Fibroblast of mammary gland (primary cell): Measurements from ENCODE around the gene HOXC10.

Experiments used
- DNase-seq: peaks from one replicate; pipeline ENCODE4 v3.0.0-alpha.2; 2010; ENCODE audit warnings: low read depth
- H3K4me3 ChIP-seq: 2 replicates; pipeline ENCODE4 v1.5.1; 2011; ENCODE audit warnings: low read depth, mild to moderate bottlenecking, low read length, moderate library complexity; ENCODE audit not compliant: control insufficient read depth
- TF ChIP-seq, protein P1 (sequence below): conservative IDR thresholded peaks from 2 replicates; pipeline ENCODE4 v1.5.1; 2011; ENCODE audit warnings: low read depth, low read length, inconsistent platforms; ENCODE audit not compliant: control insufficient read depth, insufficient read depth

HOXC10 gene

DNA sequence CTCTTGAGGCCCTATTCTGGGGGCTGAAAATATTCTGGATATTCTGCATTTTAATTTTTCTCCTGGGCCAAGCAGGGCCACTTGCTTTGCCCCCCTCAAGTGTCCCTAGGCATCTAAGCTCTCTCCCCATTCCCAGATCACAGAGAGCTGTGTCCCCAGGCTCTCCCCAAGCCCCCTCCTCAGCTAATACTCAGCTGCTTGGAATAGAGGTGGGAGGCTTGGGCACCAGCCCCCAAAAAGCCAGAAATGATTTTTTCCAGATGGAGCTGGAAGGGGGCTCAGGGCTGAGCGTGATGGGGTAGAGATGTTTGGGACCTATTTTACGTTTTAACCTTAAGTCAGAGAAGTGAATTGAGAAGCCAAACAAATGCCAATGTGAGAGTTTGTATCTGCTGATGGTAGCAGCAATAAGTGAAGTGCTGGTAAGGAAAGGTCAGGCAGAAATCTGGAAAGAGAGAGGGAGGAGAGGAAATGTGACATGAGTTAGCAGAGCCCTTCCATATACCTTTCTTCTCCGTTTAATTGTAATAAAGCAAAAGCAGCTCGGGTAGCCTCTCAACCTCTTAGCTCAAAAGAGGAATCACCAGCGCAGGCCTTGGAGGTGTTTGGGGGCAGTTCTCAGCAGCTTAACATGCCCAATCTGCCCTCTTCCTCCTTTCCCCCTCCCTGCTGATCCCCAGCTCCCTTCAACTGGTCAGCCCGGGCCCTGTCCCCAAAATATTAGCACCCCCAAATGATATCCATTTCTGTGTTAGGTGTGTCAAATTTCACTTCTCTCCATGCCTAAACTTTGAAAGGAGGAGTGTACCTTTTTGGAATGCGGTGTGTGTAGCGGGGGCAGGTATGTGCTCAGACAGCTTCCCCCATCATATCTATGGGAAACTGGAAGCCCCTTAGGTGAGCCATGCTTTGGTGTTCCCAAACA is 38.3 kb downstream of the HOXC10 start:
- TF ChIP-seq, protein P1, sequence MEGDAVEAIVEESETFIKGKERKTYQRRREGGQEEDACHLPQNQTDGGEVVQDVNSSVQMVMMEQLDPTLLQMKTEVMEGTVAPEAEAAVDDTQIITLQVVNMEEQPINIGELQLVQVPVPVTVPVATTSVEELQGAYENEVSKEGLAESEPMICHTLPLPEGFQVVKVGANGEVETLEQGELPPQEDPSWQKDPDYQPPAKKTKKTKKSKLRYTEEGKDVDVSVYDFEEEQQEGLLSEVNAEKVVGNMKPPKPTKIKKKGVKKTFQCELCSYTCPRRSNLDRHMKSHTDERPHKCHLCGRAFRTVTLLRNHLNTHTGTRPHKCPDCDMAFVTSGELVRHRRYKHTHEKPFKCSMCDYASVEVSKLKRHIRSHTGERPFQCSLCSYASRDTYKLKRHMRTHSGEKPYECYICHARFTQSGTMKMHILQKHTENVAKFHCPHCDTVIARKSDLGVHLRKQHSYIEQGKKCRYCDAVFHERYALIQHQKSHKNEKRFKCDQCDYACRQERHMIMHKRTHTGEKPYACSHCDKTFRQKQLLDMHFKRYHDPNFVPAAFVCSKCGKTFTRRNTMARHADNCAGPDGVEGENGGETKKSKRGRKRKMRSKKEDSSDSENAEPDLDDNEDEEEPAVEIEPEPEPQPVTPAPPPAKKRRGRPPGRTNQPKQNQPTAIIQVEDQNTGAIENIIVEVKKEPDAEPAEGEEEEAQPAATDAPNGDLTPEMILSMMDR: no peak
- peak overlapping the region; percentile 33 for H3K4me3 ChIP-seq
- DNase-seq: no peak

DNA sequence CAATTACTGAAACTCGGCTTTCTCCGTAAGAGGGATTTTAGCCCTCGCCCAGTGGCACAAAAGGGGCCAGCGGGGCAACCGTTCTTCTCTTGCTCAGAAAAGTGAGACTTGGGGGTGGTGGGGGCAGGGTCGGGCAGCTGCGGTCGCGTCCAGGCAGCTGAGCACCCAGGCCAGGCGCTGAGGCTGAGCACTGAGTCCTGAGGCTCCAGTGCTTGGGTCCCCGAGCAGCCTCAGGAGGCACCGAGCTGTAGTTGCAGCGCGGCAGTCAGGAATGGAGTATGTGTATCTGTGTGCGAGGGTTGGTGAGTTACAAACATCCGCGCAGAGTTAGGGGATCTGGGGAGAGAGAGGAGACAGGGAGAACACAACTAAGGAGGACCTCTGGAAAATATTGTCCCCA is 39.2 kb downstream of the HOXC10 start:
- no peak for DNase-seq
- TF ChIP-seq, protein P1: no peak
- H3K4me3 ChIP-seq: peak overlapping the region; percentile 33

DNA sequence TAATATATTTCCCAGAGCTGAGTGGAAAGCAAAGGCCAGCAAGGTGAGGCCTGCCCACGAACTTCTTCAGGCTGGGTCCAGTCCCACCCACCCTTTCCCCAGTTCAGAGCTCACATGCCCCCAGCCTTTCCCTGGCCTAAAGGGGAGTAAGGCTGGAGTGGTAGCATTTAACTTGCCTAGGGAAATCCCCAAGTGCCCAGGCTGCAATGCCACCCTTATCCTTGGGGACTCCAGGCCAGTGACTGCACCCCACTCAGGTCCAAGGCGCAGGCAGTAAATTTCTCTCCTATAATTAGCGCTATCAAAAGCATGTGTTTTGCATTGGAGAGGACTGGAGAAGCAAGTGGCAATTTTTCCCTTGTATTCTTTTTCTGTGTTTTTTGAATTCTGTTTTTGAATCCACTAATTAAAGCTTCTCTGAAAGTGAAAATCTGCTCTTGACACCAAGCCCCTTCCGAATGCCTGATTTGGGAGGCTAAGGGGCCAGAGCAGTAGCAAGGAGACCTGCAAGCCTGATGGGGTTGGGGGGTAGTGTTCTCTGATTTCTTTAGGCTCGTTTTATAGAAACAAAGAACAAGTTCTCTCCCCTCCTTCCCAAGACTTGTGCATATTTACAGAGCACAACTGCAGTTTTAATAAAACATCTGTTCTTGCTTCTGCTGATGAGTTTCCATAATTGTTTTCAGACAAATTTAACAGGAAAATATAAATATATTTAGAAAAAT is 39.8 kb downstream of the HOXC10 start:
- no peak for DNase-seq
- TF ChIP-seq, protein P1: no peak
- H3K4me3 ChIP-seq: peak overlapping the region; percentile 33

DNA sequence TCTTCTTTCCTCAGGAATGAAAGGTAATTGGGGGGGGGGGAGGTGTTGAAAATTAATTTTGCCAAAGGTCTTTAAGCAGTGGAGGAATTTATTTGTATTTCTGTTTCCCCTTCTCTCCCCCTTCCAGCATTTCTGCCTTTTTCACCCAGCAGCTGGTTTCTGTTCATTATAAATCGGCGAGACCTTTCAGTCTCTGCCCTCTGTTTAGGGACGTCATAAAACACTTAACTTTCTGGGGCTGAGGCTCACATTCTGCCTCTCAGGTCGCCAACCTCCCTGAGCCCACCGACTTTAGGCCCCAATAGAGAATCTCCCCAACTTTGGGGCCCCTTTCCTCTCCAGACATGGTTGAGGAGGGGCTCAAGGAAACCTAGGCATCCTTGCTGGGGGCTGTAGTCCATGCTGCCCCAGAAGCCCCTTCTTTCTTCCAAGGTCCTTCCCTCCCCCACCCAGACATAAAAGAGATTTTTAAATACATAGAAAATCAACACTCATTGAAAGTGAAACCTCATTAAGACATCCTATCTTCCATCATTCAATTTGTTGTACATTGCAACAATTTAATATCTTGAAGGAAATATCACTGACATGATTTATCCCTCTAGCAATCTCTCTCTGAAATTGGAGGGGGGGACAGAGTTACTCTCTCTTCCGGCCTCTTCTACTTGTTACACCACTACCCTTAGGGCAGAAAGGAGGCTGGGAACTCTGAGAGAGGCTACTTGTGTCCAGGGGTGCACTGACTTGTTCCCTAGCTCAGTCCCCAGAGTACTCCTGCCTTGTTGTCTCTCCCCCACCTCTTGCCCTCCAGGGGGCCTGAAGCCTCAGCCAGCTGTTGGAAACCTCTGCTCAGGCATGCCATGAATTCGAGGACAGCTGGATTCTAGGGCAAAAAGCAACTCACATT is 40.8 kb downstream of the HOXC10 start:
- peak overlapping the region; percentile 20 for H3K4me3 ChIP-seq
- TF ChIP-seq, protein P1: no peak
- peak; percentile 58 for DNase-seq

DNA sequence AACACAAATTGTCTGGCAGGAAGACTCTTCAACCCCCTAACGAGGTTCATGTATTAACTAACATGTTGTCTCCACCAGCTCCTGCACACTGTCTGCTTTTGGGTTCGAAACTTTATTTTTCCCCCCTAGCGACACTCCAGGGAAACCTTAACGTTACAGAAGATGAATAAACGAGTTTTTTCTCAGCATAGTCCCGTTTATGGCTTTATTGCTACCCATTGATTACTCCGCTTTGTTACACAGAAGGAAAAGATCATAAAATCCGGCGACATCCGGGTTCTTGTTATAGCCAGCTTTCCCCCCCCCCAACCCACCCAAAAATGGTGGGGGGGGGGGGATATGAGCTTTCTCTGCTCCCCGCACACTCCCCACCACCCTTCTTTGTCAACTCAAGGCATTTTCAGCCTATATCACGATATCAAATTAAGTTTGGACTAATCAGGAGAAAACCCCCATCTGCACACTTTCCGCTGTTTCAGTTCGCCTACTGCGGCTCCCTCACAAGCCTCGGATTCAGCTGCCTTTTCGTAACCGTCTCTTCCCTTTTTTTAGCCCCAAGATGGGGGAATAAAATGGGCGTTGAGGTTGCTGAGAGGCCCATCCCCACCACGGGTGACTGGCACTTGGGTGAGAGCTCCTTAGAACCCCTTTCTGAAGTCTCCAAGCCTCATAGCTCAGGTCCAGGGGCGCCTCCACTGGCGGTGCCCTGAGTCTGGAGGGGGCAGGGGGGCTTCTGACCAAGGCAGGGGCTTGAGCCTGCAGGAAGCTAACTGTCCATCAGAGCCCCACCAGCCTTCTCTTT is 41.9 kb downstream of the HOXC10 start:
- TF ChIP-seq, protein P1: no peak
- DNase-seq: peak; percentile 45
- H3K4me3 ChIP-seq: peak overlapping the region; percentile 20
